ENCODE results near the gene SOWAHC.

SOWAHC gene

GRCh38 chr2:109648041-109648527 is 33.9 kb downstream of the SOWAHC start:
- no peak for DNase-seq

- no peak for DNase-seq
Observed at GRCh38 chr2:109649736-109650695, 35.9 kb downstream of the SOWAHC start.

- no peak for DNase-seq
Observed at GRCh38 chr2:109654326-109655050, 40.3 kb downstream of the SOWAHC start.

- DNase-seq = no peak
Observed at GRCh38 chr2:109655287-109655686, 41.1 kb downstream of the SOWAHC start.

- no peak for DNase-seq
Observed at GRCh38 chr2:109659396-109660045, 45.4 kb downstream of the SOWAHC start.

GRCh38 chr2:109660046-109660860 is 46.1 kb downstream of the SOWAHC start:
- DNase-seq = no peak

- DNase-seq = no peak
Observed at GRCh38 chr2:109662889-109663288, 48.7 kb downstream of the SOWAHC start.

GRCh38 chr2:109663721-109664120 is 49.6 kb downstream of the SOWAHC start:
- no peak for DNase-seq

- DNase-seq = no peak
Observed at GRCh38 chr2:109666466-109666865, 52.3 kb downstream of the SOWAHC start.
